SU-DHL-6 (cell line): ENCODE results near the gene PPFIBP2.

Experiments used
- H2AFZ ChIP-seq: fragments of 200-600 bp; sonication (generic); 2 replicates; pipeline ENCODE4 v1.6.1; 2014; ENCODE audit warnings: low read depth, mild to moderate bottlenecking, moderate library complexity, mixed read lengths, antibody characterized with exemption, low read length; ENCODE audit not compliant: severe bottlenecking
- H3F3A ChIP-seq: fragments of 200-600 bp; shearing (Covaris generic); 2 replicates; pipeline ENCODE4 v1.6.0; 2016; ENCODE audit warnings: antibody characterized with exemption, mild to moderate bottlenecking; ENCODE audit not compliant: insufficient read depth
- H3K27ac ChIP-seq: fragments of 200-600 bp; sonication (generic); 2 replicates; pipeline ENCODE4 v1.5.1; 2016; ENCODE audit warnings: low read depth, mild to moderate bottlenecking, low read length, moderate library complexity, mixed read lengths
- H3K27me3 ChIP-seq: fragments of 200-600 bp; sonication (generic), shearing (Covaris generic); 2 replicates; pipeline ENCODE4 v1.6.0; 2014; ENCODE audit warnings: mild to moderate bottlenecking, low read length
- H3K36me3 ChIP-seq: fragments of 200-600 bp; sonication (generic); 2 replicates; pipeline ENCODE4 v1.6.1; 2014; ENCODE audit warnings: mild to moderate bottlenecking, low read length, mixed read lengths
- H3K4me2 ChIP-seq: fragments of 300-600, 200-600 bp; shearing (Covaris generic), sonication (generic); 2 replicates; pipeline ENCODE4 v1.6.0; 2014; ENCODE audit warnings: low read length, low read depth, mild to moderate bottlenecking; ENCODE audit not compliant: poor library complexity, severe bottlenecking
- H3K4me3 ChIP-seq: fragments of 200-600 bp; sonication (generic); 2 replicates; pipeline ENCODE4 v1.5.1; 2014; ENCODE audit warnings: antibody characterized with exemption, low read length, mild to moderate bottlenecking, mixed read lengths; ENCODE audit not compliant: insufficient read depth, poor library complexity, severe bottlenecking
- H3K79me2 ChIP-seq: fragments of 200-600 bp; sonication (generic); 2 replicates; pipeline ENCODE4 v1.6.1; 2014; ENCODE audit warnings: mild to moderate bottlenecking, low read length, moderate library complexity; ENCODE audit not compliant: insufficient read depth
- H3K9ac ChIP-seq: fragments of 200-600 bp; sonication (generic); 2 replicates; pipeline ENCODE4 v1.7.0; 2014; ENCODE audit warnings: mild to moderate bottlenecking, low read length
- H3K9me2 ChIP-seq: fragments of 200-600 bp; sonication (generic); replicated peaks from 2 replicates; pipeline ENCODE4 v1.6.1; 2014; ENCODE audit warnings: low read length; ENCODE audit not compliant: insufficient read depth
- H3K9me3 ChIP-seq: fragments of 200-600 bp; sonication (generic); 2 replicates; pipeline ENCODE4 v1.6.1; 2014; ENCODE audit warnings: low read length, mixed read lengths; ENCODE audit not compliant: insufficient read depth
- H4K20me1 ChIP-seq: fragments of 200-600 bp; sonication (generic); 2 replicates; pipeline ENCODE4 v1.6.1; 2014; ENCODE audit warnings: low read depth, mild to moderate bottlenecking, antibody characterized with exemption, low read length, moderate library complexity, mixed read lengths
- CTCF ChIP-seq: fragments of 200-600 bp; sonication (generic); IDR thresholded peaks from one replicate; pipeline ENCODE4 v1.5.1; 2017; ENCODE audit warnings: antibody characterized with exemption, mild to moderate bottlenecking, low read length, moderate library complexity; ENCODE audit not compliant: insufficient read depth, poor library complexity, severe bottlenecking
- EZH2phosphoT487 ChIP-seq: fragments of 200-600 bp; sonication (generic), shearing (Covaris generic); conservative IDR thresholded peaks from 2 replicates; pipeline ENCODE4 v1.6.1; 2018; ENCODE audit warnings: mild to moderate bottlenecking, antibody characterized with exemption, low read length, moderate library complexity, mixed read lengths

The PPFIBP2 gene

GRCh38 chr11:7486781-7487140, 27.0 kb upstream of the PPFIBP2 start:
- no peaks in the 10 kb centered on the region for H3K27me3 ChIP-seq
- H3K4me3 ChIP-seq: no peak overlapping the region
- no peak overlapping the region for H2AFZ ChIP-seq
- H3K4me2 ChIP-seq: no peak overlapping the region
- no peaks in the 10 kb centered on the region for H3K9me2 ChIP-seq
- TF ChIP-seq EZH2phosphoT487 (no peak), CTCF (no peak)
- H3K36me3 ChIP-seq: no peaks in the 10 kb centered on the region
- H3K79me2 ChIP-seq: no peaks in the 10 kb centered on the region
- no peak overlapping the region for H3K9ac ChIP-seq
- H4K20me1 ChIP-seq: no peaks in the 10 kb centered on the region
- no peaks in the 10 kb centered on the region for H3K9me3 ChIP-seq
- no peak overlapping the region for H3K27ac ChIP-seq
- no peaks in the 10 kb centered on the region for H3F3A ChIP-seq

- H3K9me2 ChIP-seq: no peaks in the 10 kb centered on the region
- no peaks in the 10 kb centered on the region for H3K27me3 ChIP-seq
- H3K79me2 ChIP-seq: no peaks in the 10 kb centered on the region
- no peaks in the 10 kb centered on the region for H4K20me1 ChIP-seq
- H3F3A ChIP-seq: no peaks in the 10 kb centered on the region
- H3K36me3 ChIP-seq: no peaks in the 10 kb centered on the region
- no peak overlapping the region for H3K27ac ChIP-seq
- no peak overlapping the region for H2AFZ ChIP-seq
- H3K4me3 ChIP-seq: no peak overlapping the region
- no peaks in the 10 kb centered on the region for H3K9me3 ChIP-seq
- no peak overlapping the region for H3K4me2 ChIP-seq
- no peak overlapping the region for H3K9ac ChIP-seq
- TF ChIP-seq EZH2phosphoT487: no peak
- no peak for TF ChIP-seq CTCF
These were observed 26.4 kb upstream of the PPFIBP2 start for GRCh38 chr11:7487360-7487759.

- Histone ChIP-seq H2AFZ (no peak overlapping the region), H4K20me1 (no peaks in the 10 kb centered on the region), H3K9me3 (no peaks in the 10 kb centered on the region), H3K9me2 (no peaks in the 10 kb centered on the region), H3K4me3 (no peak overlapping the region), H3K36me3 (no peaks in the 10 kb centered on the region), H3K27ac (no peak overlapping the region), H3K79me2 (no peaks in the 10 kb centered on the region), H3F3A (no peaks in the 10 kb centered on the region), H3K9ac (no peak overlapping the region), H3K27me3 (no peaks in the 10 kb centered on the region), H3K4me2 (no peak overlapping the region)
- TF ChIP-seq CTCF: no peak
- no peak for TF ChIP-seq EZH2phosphoT487
These were observed 25.1 kb upstream of the PPFIBP2 start for GRCh38 chr11:7488681-7489080.

- Histone ChIP-seq H3K9me3 (no peaks in the 10 kb centered on the region), H2AFZ (no peak overlapping the region), H3K79me2 (no peaks in the 10 kb centered on the region), H4K20me1 (no peaks in the 10 kb centered on the region), H3K4me2 (no peak overlapping the region), H3F3A (no peaks in the 10 kb centered on the region), H3K36me3 (no peaks in the 10 kb centered on the region), H3K4me3 (no peak overlapping the region), H3K9me2 (no peaks in the 10 kb centered on the region), H3K9ac (no peak overlapping the region), H3K27ac (no peak overlapping the region), H3K27me3 (no peaks in the 10 kb centered on the region)
- no peak for TF ChIP-seq CTCF
- no peak for TF ChIP-seq EZH2phosphoT487
These were observed 24.4 kb upstream of the PPFIBP2 start for GRCh38 chr11:7489376-7489775.
